T-helper 22 cell (primary cell): ENCODE measurements around the gene TMC3.
"Not testable (repeated sequence)": the region's sequence is repeated elsewhere in the genome, so short reads cannot be mapped to it uniquely, and the experiment has no call there.

Experiments
- DNase-seq: peaks from one replicate; pipeline ENCODE4 v3.0.0-alpha.2; 2020; ENCODE audit warnings: low read depth

Gene TMC3

DNA sequence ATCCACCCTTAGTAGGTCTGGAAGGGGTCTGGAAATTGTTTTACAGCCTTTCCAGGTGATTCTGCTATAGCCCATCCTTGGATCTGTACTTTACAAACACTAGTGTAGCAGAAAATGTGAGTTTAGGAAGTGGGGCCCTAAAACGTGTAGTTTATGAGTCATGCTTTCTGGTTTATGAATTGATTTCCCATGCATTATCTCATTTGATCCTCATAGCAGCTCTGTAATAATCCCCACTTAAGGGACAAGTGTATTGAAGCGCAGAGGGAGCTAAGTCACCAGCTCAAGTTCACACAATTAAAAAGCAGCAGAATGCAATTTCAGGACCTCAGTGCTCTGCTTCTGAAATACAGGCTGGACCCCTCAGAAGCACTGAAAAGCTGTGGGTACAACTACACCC, 27.4 kb downstream of the TMC3 start:
- no peak for DNase-seq

DNA sequence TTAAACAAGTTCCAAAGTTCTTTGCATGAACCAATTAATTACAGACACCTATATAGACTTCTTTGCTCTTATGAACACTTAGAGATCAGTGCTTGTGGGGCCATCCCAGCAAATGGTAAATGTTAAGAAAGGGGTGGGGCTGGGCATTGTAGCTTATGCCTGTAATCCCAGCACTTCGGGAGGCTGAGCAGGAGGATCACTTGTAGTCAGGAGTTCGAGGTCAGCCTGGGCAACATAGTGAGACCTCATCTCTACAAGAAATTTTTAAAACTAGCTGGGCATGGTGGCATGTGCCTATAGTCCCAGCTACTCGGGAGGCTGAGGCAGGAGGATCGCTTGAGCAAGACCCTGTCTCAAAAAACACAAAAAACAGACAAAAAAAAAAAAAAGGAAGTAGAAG, 30.6 kb downstream of the TMC3 start:
- DNase-seq = no peak

DNA sequence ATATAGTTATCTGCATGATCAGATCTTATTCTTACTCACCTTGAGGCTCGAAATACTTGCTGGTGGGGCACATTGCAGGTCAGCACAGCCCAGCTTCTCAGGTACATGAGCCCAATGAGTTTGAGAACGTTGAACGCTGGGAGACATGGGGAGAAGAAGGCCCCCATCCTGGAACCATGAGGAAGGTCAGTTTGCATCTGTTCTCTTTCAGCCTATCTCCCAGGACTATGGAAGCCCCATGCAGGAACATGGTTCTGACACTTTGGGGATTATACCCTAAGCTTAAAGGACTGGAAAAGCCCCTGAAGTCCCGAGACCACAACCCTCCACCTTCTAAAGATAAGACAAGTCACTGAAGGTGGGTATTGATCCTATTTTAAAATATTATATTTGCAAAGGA, 32.7 kb downstream of the TMC3 start:
- no peak for DNase-seq

DNA sequence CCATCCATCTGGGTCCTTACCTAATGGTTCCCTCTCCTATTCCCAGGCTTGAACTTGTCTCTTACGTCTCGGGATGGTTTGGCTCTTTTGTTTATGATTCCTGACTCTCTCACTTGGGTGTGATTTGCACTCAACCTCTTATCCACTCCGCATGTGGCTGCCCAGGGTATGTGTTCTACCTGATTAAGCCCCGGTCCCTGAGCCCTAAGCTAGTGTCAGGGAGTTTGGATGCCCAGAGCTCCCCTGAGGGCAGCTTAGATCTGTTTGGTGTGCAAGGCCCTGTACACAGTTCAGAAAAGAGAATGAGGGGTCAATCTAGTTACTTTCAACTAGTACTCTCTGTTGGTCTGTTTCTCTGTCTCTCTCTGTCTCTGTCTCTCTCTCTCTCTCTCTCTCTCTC, 34.2 kb downstream of the TMC3 start:
- no peak for DNase-seq

DNA sequence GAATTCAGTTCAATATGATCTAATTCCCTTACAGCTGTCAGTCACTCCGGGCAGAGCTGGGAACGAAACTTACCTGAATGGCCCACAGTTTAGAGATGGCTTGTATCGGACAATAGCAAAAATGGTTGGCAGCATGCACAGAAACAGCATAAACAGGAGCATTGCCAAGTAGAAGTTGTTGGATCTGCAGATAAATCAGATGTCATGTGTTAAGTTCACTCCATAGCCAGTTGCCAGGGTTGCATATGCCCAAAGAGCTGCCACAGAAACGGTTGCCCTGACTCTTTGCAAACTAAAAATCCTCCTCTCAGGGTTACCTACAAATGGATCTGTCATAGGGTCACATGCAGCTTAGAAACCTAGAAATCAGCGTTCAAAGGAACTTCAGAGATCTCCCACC, 34.7 kb downstream of the TMC3 start:
- DNase-seq = no peak

DNA sequence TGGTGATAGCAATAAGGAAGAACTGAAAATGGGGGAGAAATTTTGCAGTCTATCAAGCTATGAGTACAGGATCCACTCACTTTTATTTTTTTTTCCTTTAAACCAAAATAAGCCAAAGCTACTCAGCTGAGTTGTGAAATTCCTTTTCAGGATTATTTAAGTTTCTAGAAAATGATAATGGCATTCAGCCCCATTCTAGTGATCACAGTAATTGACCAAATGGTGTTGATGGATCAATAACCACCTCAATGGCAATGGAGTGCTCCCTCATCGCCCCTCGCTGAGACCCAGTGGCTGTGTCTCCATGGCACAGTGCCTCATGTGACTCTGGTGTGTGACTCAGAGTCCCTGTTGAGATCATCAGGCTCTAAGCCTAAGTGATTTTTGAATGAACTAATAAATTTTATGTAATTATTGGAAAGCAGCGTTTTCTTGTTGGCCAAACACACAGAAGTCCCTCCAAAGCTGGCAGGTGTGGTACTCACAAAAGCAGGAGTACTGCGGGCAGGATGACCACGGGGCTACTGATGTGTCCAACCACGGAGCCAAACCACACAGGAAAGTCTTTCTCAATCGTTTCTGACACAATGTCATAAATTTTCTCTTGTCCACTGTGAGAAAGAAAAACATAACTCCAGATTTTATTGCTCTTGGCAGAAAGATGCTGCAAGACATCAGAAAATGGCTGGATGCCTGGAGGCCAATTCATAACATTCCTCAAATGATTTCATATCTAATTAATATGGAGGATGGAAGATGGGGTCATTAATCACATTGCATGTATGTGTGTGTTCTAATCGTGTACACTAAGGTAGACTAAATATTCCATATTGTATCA, 35.6 kb downstream of the TMC3 start:
- no peak for DNase-seq

DNA sequence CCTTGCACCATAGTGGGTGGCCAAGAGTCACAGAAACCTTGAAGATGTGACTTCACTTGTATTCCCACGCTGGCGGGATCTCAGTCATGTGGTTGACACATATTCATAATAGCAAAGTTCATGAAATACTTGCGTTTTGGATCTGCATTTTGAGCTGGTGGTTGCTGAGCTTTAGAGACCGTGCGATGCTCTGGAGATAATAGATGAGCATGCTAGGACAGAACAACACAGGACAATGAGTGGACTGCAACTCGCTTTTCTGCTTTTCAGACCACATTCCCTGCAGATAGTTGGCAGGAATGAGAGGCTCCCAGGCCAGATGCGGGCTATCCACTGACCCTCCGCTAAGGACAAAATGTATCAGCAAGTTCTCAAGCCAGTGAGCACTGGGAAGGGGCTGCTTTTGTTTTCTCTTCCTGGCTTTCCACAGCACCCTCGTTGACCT, 36.3 kb downstream of the TMC3 start:
- DNase-seq = no peak

DNA sequence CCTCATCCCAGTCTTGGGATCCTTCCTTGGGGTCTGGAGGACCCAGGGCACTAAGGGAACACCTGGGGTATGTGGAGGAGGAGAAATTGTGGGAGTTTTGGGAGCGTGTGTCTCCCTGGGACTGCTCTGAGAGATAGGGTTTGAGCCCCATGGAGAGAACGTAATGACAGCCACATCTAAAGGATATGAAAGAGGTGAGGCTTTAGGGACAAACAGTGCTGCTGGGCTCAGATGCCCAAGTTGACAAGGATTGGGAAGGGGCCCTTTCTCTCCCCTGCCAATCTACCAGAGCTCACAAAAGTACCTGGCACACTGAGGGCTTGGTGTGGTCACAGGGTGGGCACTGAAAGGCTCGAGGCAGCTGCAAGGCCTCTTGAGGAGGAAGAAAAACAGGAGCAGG, 36.8 kb downstream of the TMC3 start:
- no peak for DNase-seq

DNA sequence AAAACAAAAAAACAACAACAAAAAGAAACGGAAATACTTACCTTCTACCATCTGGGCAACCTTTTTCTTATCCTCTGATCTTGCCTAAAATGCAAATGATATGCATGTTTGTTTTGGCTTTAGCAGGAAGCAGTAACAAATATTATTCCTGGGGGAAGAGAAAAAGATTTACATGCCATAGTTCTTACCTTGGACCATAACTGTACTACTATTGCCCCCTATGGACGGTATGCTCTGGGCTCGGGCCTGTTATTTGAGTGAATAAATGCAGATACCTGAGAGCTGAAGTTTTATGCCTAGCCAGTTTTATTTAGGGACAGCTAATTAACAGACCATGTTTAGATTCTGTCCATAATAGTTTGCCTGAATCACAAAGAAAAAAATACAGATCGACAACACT, 37.4 kb downstream of the TMC3 start:
- no peak for DNase-seq

DNA sequence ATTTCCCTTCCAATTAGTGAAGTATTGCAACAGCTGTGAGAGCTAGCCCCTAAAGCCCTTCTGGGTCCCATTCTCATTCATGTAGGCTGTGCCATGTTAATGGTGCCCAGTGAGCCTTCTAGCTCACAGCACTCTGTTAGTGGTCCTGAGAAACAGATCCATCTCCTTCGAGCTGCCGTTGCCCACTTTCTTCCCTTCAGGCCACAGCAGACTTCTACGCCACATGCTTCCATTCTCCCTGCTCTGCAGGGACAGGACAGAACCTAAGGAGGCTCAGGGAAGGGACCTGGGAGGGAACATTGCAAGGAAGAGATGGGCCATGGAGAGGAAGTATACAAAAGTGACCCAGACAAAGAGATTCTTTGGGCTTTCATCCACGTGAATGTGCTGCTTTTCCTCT, 38.4 kb downstream of the TMC3 start:
- DNase-seq = no peak

DNA sequence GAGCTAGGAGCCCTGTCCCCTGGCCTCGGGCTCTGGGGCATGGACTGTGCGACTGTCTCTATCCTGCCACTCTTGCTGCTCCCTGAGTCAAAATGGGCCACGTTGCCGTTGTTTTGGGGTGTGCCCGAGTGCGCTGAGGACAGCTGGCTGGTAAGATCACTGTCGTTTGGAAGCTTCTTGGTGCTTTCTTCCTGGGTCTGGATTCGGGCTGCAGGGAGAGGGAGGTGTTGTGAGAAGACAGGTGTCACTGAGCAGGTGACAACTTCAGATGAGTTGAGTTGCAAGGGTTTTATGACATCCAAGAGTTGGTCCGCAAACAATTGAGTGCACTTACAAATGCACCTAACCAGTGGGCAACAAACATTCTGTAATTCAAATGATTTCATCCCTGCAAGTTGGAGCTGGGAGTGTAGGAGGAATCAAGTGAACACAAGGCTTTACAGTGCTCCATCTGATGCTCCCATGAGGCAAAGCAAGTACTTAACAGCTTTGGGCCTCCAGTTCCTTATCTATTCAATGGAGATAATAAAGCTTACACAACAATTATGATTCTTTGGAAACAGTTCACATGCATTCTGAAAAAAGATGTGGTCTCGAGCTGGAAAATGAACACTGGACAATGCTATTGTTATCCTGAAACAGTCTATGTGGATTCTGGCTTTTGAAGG, 39.1 kb downstream of the TMC3 start:
- DNase-seq = no peak

DNA sequence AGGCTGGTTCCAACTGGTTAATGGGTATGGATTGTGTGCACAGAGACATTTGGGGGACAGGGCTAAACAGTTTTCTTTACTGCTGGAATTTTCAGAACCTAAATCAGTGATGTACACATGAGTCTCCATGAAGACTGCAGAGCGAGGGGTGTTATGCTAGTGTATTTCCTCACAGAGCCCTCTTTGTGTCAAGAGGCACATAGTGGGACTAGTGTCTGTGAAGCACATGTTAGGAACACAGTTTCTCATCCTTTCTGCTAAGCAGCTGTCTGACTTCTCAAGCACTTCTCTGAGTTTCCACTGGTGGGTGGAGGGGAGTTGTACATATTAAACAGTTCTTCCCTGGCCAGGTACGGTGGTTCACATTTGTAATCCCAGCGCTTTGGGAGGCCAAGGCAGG, 40.6 kb downstream of the TMC3 start:
- DNase-seq = no peak

DNA sequence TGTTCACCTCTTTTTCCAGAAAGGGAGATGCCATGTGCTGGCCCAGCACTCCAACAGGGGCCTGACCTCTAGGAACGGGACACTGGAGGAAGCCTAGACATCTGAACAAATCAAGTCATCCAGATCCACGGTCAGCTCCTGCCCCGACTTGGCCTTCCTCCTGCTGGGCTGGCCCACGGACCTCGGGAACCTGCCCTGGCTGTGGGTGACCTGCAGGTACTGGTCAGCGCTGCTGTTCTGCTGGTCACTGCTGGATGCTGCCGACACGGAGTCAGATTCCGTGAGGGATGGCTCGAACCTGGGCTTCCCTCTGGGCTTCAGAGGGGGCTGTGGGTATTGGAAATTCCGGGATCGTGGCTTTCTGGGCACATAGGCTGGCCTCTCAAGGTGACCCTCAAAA, 41.7 kb downstream of the TMC3 start:
- no peak for DNase-seq

DNA sequence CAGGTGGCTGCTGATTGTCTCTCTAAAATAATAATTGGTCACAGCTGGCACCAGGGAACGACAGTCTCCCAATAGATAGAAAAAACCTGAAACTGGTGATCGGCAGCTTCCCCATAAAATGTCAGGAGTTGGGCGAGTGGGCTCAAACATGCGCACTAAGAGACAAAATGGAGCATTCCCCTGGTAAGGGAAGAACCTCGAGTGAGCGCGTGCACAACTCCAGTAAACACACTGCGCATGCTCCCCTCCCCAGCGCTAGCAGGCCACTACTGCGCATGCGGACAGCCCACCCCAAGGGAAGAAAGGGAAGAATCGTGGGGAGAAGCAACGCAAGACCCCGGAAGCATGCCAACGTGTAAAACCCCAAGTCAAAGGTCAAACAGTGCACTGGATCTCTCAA, 42.4 kb downstream of the TMC3 start:
- no peak for DNase-seq

DNA sequence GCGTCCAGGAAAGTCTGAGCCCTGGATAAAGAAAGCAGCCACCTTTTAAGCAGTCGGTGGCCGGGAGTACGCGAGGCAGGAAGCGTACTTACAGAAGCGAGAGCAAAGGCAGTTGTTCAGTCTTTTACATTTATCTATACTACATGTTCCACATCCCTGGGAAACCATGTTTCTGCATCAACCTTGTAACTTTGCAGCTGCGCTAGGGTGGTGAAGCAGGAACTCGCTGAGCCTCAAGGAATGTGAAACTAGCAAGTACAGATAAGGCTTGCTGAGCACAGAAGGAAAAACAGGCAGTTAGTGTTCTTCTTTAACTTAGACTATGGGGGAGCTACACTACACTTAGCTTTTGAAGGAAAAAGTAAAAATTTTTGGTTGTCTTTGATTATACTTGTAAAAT, 42.9 kb downstream of the TMC3 start:
- DNase-seq = not testable (repeated sequence)

DNA sequence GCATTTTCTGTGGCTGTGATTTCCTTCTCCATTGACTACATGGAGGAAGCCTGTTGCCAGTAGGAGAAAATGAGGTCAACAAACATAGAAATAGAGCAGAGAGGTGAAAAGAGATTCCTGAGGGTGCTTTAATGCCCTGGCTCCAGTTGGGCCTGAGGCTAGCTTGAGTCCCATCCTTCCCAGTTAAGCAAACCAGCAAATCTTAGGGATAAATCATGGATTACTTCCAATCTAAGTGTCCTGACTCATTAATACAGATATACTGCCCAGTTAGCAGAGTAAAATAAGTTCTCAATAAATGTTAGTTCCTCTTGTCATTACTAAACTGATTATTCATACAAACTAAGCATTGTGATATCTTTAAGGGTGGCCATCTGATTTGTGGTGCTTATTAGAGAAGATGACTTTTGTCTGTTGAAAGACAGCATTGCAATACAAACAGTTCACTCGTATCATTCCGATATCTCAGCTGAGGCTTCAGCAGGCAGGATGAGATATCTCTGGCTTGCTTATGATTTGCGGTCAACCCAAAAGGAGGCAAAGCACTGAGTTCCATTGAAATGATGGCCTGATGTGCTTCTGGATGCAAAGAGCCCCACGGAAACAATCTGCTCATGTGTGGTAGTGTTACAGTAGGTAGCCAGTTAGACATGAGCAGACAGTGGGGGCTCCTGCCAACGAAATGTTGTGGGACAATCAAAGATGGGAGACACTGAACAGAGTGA, 43.5 kb downstream of the TMC3 start:
- DNase-seq = no peak

DNA sequence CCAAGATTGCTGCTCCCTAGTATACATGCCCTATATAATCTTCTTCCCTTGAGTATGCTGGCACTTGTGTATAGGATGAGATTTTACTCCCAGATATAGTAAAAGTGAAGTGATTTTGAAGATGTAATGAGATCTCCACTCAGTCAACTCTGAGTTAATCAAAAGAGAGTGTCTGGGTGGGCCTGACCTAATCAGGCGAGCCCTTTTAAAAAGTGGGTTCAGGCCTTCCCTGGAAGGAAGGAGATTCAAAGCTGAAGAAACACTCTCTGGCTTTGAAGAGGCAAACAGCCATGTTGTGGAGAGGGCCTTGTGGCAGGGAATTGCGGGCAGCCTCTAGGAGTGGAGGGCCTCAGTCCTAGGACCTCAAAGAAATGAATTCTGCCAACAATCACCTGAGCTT, 44.6 kb downstream of the TMC3 start:
- no peak for DNase-seq

DNA sequence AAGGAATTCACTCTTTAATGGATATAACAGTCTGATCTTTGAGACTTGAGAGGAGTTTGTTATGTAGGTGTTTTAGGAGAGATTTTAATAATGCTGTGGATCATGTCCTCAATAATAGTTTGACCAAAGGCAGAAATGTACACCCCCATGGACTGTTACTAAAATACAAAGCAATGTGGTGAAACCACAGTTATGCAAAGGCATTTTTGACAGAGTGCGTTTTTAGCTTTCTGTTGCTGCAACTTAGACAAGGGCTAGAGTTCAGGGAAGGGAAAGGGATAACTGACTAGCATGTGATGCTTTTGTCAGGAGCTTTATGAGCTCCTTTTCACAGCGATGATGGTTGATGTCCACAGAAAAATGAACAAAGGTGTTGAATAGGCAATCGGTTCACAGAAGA, 46.5 kb downstream of the TMC3 start:
- DNase-seq = no peak

DNA sequence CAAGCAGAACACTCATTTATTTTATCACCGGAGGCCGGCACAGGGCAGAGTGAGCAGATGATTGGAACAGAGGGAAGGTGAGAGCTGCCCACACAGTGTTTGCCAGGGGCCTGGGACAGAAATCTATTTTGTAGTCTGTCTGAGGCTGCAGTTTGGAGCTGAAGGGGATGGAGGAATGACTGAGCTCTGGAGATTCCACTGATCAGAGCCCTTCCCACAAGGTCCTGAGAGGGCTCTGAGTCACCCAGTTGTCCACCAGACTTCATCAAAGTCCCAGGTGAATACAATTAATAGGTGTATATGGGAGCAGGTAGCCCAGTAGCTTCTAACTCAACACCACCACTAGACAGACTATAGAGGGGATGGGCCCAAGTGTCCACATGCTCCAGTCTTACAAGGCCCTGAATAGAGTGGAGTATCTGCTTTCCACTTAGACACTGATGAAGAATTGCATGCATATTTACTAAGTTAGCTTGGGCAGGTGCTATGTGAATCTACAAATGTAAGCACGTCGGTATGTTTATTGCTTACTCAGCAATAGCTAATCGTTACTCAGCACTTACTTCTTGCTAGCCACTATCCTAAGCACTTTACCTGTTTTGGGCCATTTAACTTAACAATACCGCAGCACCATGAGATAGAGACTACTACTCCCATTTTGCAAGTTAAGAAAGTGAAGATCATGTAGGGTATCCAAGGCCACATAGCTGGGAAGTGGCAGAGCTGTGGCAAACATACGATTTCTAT, 47.4 kb downstream of the TMC3 start:
- DNase-seq = no peak

DNA sequence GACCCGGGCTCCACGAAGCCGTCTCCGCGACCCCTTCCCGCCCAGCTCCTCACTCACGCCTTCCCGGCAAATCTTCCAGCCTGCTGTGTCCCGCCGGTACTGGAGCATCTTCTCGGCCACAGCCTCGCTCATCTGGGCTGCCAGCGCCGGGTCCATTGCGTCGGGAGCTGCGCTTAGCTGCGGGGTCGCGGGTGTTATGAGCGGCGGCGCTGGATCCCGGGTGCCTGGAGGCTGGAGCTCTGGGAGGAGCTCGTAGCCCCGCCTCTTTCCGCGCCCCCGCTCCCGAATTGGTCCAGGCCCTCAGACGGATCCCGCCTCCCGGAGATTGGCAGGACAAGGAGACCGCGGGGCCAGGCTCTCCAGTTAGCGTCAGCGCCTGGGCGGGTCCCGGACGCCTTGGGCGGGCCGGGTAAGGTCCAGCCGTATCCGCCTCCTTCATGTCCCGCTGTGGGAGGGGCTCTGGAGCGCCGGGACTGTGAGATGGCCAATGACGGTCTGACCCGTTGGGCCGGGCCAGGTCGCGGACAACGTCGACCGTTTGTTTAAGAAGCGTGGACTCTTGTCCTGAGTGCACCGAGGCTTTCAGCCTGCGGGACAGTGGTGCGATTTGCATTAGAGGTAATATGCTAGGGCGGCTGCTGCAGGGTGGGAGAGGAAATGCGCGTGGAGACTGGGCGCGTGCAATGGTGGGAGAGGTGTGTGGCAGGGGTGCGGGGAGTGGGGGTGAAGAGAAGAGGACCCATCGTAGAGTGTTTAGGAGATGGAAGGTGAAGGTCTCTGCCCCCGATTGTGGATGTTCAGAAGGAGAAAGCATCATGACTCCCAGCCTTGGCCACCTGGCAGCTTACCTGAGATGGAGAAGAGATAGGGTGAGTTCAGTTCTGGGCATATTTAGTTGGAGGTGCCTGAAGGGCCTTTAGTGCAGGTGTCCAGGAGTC, 49.8 kb downstream of the TMC3 start, which contains the start of gene STARD5:
Gene STARD5 (minus strand): TSS at position 198 of the 938 bp plus-strand sequence. CDS start 42 bp downstream, at position 156.
- DNase-seq = peak; percentile 91

DNA sequence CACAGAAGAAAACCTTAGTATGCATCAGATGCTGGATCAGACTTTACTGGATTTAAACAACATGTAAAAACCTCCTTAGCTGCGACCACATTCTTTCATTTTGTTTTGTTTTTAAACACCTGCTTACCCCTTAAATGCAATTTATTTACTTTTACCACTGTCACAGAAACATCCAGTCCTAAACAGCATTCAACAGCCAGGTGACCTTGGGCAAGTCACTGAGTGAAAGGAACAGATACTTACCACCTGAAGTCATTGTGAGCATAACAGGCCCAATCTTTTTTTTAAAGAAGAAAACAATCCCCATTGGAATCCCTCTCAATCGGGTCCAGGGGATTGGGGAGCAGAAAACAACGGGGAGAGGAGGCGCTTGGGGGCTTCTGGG, 50.5 kb downstream of the TMC3 start:
- no peak for DNase-seq
